ENCODE data around the gene USP6NL. TPM values are rescaled to one million over a fixed set of nuclear protein-coding genes. Genes with fewer than 3 reads are reported as not detected.

The USP6NL gene
- total RNA-seq, 1 donor from 2014 or later, result 21.6 TPM

DNA sequence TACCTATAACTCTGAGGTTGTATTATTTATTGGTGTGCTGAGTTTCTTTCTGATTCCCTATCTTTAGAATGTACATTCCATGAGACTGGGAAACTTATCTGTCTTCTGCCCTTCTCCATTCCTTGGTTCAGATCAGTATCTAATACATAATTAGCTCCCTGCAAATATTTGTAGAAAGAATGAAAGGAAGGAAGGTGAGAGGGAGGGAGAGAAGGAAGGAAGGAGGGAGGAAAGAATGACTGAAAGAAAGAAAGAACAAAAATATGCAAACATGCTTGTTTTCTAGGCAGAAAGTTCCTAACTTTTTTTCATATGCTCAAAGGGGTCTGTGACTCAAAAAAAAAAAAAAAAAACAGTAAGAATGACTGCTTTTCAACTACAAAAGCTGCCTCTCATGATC is 3.9 kb upstream of the USP6NL start:
- TF ChIP-seq, protein P1, sequence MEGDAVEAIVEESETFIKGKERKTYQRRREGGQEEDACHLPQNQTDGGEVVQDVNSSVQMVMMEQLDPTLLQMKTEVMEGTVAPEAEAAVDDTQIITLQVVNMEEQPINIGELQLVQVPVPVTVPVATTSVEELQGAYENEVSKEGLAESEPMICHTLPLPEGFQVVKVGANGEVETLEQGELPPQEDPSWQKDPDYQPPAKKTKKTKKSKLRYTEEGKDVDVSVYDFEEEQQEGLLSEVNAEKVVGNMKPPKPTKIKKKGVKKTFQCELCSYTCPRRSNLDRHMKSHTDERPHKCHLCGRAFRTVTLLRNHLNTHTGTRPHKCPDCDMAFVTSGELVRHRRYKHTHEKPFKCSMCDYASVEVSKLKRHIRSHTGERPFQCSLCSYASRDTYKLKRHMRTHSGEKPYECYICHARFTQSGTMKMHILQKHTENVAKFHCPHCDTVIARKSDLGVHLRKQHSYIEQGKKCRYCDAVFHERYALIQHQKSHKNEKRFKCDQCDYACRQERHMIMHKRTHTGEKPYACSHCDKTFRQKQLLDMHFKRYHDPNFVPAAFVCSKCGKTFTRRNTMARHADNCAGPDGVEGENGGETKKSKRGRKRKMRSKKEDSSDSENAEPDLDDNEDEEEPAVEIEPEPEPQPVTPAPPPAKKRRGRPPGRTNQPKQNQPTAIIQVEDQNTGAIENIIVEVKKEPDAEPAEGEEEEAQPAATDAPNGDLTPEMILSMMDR (IDR thresholded peaks at IDR 0.05), result no peak
- no peak overlapping the region for H3K4me3 ChIP-seq
- H3K4me1 ChIP-seq, result no peaks in the 10 kb centered on the region
- no peaks in the 10 kb centered on the region for H3K27me3 ChIP-seq
- H3K9me3 ChIP-seq, result no peaks in the 10 kb centered on the region
- DNase-seq (no peak), ATAC-seq (no peak)
- H3K36me3 ChIP-seq, result no peaks in the 10 kb centered on the region
- intact Hi-C loops (cut with DNase I), result no loop called here
- H3K27ac ChIP-seq, result no peak overlapping the region

DNA sequence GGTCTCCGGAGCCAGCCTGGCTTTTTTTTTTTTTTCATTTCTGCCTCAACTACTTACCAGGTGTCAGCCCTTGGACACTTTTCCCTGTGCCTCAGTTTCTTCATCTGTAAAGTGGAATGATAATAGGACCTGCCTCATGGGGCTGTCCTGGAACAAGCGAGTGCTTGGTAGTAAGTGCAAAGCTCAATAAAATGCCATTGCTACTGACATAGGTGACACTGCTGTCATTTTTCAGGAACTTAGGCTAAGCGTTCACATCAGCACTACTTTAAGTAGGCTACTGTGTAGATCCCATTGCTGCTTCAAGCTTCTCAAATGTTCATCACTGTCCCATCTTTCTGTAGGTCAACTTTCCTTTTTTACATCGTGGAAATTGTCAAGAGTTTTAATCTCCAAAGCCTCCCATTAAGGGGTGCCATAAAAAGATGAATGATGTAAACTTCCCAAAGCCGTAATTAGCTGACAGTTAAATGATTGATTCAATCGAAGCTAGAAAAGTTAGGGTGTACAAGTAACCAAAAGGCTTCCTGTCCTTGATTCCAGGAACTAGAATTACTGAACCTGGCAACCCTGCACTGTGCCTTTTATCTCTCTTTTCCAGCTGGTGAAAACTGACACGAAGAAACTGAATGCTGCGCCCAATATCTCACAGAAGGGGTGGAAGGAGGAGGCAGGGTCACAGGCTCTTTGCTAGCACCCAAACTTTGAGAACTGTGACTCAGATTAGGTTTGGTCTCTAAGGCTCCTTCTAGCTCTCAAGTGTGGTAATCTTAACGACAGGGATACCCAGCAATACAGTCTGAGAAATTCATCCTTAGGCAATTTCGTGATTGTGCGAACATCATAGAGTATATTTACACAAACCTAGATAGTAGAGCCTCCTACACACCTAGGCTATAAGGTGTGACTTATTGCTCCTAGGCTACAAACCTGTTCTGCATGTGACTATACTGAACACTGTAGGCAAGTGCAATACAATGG is 861 bp upstream of the USP6NL start:
- no peaks in the 10 kb centered on the region for H3K27me3 ChIP-seq
- H3K36me3 ChIP-seq, result no peaks in the 10 kb centered on the region
- no peaks in the 10 kb centered on the region for H3K9me3 ChIP-seq
- ATAC-seq (no peak), DNase-seq (no peak)
- intact Hi-C loops (cut with DNase I), result no loop called here
- peak overlapping the region; percentile 88 for H3K27ac ChIP-seq
- peaks cover 14% of the 10 kb centered on the region for H3K4me1 ChIP-seq
- TF ChIP-seq, protein P1 (IDR thresholded peaks at IDR 0.05), result no peak
- peak overlapping the region; percentile 74 for H3K4me3 ChIP-seq

DNA sequence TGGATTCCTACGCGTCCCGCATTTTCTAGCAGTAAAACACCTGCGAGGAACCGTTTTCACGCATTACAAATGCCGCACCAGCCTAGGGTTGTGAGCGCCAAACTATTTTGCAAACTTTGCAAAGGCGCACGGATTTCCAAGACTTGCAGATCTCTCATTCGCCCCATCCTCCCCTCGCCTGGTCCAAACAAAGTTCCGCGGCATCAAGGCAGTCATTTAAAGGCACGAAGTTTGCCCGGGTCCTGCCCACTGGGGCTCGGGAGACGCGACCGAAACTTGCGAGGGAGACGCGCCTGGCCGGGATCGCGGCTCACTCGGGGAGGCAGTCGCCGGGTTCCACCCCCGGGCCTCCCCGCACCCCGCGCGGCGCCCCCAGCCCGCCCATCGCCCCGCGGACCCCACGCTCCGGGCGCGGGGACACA is 613 bp downstream of the USP6NL start:
- ATAC-seq, result peak; percentile 45
- peaks cover 14% of the 10 kb centered on the region for H3K4me1 ChIP-seq

DNA sequence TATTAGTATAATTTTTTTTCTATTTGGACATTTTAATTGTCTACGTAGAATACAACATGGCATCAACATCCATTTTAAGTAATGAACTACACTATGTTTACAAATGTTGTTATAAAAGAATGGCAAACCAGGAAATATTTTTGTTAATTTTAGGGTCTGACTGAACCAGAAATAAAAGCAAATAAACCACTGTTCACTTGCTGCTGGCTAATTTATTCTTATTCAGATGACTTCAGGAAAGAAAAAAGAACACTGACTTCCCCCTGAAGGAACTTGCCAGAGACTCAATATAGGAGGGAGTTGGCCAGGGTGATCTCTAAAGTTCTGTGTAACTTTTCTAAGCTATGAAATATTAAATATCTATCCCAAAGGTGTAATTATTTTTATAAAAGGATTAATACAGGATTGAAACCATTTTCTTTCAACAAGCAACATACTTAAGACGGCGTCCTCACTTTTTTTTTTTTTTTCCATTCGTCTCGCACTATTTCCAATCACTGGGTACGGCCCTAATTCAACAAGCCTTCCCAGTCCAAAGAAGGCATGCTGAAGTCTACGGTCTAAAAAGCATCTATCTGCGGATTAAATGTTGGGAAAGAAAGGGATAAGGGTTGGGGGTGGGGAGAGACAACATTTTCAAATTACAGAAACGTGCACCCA is 1.2 kb downstream of the USP6NL start:
- Histone ChIP-seq H3K9me3 (no peaks in the 10 kb centered on the region), H3K36me3 (no peaks in the 10 kb centered on the region), H3K27me3 (no peaks in the 10 kb centered on the region), H3K27ac (peak overlapping the region; percentile 88), H3K4me3 (peak overlapping the region; percentile 74), H3K4me1 (peaks cover 14% of the 10 kb centered on the region)
- intact Hi-C loops (cut with DNase I), result no loop called here
- TF ChIP-seq, protein P1 (IDR thresholded peaks at IDR 0.05), result no peak
- DNase-seq (no peak), ATAC-seq (no peak)

More for the DNA sequence above, 613 bp downstream of the USP6NL start:
- Histone ChIP-seq H3K27me3 (no peaks in the 10 kb centered on the region), H3K27ac (peak overlapping the region; percentile 88), H3K4me3 (peak overlapping the region; percentile 74), H3K36me3 (no peaks in the 10 kb centered on the region), H3K9me3 (no peaks in the 10 kb centered on the region)
- TF ChIP-seq, protein P1 (IDR thresholded peaks at IDR 0.05), result no peak
- DNase-seq, result peak; percentile 76
- intact Hi-C loops (cut with DNase I), result no loop called here

DNA sequence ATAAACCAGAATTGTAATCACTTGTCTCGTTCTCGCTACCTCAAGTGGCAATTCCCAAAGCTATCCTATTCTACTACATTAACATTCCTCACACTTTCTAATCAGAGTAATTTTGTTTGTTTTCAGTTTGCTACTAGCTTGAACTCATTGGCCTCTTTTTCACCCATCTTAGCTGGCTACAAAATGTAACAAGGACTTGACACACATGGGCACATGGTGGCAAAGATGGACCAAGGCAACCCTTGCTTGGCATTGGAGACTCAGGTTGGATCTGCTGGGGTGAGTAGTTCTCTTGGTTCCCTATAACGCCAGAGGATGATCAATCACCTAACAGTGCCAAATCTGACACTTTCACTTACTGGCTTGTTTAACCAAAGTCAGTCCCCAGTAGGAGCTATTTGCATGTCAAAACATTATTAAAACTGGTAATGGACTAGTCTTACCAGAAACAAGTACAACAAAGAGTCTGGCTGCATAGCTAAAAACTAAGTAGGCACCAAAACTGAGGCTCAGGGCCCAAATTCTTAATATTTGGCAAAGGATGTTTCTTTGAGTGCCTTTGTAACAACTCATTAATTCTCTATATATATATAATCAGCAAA is 1.9 kb downstream of the USP6NL start:
- DNase-seq (no peak), ATAC-seq (no peak)
- no peaks in the 10 kb centered on the region for H3K9me3 ChIP-seq
- peak overlapping the region; percentile 74 for H3K4me3 ChIP-seq
- peak overlapping the region; percentile 88 for H3K27ac ChIP-seq
- H3K27me3 ChIP-seq, result no peaks in the 10 kb centered on the region
- peaks cover 14% of the 10 kb centered on the region for H3K4me1 ChIP-seq
- TF ChIP-seq, protein P1 (IDR thresholded peaks at IDR 0.05), result no peak
- intact Hi-C loops (cut with DNase I), result no loop called here
- no peaks in the 10 kb centered on the region for H3K36me3 ChIP-seq

All from upper lobe of right lung (tissue), 1 donor.